Erythroblast (primary cell): ENCODE results near the gene TENT4B.
"Not testable (repeated sequence)": the region's sequence is repeated elsewhere in the genome, so short reads cannot be mapped to it uniquely, and the experiment has no call there.

ENCODE experiments used
- DNase-seq, 2 experiments: peaks; one replicate each; lab custom pipeline; 2025; lab: John Stamatoyannopoulos, UW
- GATA1 ChIP-seq: IDR thresholded peaks from 2 replicates; pipeline ENCODE4 v1.6.1; 2011; ENCODE audit warnings: low read depth, mild to moderate bottlenecking, control low read depth, low read length, moderate library complexity
- POLR2A ChIP-seq: IDR thresholded peaks from 2 replicates; pipeline ENCODE4 v1.6.1; 2011; ENCODE audit warnings: mild to moderate bottlenecking, low read length

Gene TENT4B

DNA sequence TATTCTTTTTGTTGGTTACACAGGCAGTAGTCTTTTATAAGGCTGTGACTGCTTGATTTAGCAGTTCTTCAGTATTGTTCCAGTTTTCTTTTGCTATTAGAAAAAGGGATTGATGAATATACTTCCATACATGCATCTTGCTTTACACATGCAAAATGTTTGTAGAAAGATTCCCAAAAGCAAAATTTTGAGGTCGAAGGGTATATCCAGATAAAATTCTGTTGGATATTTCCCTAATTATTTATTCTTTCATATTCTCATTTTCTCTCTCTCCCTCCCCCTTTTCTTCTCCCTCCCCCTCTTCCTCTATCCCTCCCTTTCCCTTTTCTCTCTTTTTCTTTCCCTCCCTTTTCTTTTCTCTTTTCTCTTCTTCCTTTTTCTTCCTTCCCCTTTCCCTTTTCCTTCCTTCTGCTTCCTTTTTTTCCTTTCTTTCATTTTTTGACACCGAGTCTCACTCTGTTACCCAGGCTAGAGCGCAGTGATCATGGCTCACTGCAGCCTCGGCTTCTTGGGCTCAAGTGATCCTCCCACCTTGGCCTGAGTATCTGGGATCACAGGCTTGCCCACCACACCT, 66.4 kb downstream of the TENT4B start:
- DNase-seq, result no peak
- no peak for TF ChIP-seq GATA1
- no peak for TF ChIP-seq POLR2A

DNA sequence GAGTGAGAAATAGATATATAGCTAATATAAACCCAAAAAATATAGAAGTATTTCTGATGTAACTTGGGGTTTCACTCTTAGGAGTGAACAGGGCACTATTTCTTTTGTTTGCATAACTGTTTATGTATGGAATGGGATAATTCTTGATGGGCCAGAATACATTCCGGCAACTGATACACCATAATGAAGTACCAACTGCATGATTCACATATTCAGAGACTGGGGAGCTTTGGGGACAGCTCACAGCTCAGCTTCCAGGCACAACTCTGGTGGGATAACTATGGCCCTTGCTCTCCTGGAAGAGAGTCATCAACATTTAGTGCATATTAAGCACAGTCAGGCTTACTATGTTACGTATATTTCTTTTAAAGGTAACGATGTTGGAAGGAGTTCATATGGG, 71.2 kb downstream of the TENT4B start:
- TF ChIP-seq GATA1, result no peak
- no peak for DNase-seq

DNA sequence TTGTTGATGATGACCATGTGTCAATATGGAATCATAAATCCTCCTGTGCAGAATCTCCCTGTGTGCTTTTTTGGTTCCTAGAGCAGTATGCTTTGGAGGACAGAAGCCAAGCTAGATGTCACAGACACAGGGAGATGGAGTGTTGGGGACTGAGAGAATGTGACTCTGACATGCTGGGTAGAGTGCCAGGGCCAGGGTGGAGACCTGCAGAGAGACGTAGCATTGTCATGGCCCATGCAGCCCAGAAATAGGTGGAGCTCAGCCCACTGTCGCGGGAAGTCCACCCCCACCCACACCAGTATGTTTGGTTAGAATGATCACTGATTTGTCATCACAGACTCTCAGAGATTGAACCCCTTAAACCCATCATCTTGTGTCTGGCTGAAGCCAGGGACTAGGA, 74.0 kb downstream of the TENT4B start:
- TF ChIP-seq POLR2A (no peak), GATA1 (no peak)
- DNase-seq, result no peak

DNA sequence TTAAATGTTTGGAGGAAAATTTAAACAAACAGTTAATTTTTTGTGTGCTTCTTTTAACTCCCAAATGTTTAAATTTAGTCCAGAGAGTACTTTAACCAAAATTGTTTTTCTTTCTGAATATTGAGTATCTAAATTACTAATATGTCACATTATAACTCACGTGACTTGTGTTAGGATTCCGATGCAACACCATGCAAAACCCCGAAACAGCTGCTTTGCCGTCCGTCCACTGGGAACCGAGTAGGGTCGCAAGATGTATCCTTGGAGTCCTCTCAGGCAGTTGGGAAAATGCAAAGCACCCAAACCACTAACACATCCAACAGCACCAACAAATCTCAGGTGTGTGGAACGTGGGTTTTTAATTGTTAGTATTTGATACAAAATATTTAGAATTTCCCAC, 74.6 kb downstream of the TENT4B start:
- DNase-seq, result no peak
- no peak for TF ChIP-seq GATA1
- TF ChIP-seq POLR2A, result no peak

DNA sequence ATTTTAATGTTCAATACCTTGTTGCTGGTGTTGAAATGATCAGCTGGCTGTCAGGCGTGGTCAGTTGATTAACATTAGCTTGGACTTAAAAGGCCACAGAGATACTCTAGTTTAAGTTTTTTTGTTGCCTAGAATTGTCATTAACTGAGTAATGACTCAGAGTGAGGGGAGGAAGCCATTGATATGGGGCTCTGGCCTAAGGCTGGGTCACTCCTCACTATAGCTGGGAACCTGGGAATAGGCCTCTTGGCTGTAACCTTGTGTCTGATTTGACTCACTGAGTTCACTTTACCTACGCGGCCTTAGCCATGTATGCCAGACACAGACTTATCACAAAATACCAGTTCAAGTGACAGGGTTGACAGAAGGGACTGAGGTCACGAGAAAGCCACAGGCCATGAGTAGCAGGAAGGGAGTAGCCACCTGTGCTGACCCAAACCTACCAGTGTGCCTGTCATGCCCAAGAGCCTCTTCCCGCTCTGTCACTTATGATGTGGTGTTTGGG, 75.3 kb downstream of the TENT4B start:
- TF ChIP-seq POLR2A (no peak), GATA1 (no peak)
- DNase-seq, result no peak

DNA sequence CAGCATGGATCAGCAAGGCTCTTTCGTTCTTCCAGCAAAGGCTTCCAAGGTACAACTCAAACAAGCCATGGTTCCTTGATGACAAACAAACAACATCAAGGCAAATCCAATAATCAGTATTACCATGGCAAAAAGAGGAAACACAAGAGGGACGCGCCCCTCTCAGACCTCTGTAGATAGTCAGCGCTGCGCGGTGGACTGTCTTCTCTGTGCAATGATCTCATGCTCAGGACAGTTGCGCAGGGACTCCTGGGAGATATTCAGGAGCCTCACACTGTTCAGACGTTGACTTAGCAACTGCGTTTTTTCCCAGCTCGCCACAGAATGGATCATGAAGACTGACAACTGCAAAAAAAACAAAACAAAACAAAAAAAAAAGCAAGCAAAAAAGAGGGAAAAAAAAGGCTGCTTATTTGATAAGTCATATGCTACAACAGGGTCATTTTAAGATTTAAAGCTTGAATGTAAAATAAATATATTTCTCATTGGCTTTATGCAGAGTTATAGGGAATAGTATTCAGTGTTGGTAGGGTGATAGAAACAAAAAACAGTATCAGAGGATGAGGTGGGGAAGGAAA, 76.1 kb downstream of the TENT4B start:
- TF ChIP-seq POLR2A (no peak), GATA1 (no peak)

DNA sequence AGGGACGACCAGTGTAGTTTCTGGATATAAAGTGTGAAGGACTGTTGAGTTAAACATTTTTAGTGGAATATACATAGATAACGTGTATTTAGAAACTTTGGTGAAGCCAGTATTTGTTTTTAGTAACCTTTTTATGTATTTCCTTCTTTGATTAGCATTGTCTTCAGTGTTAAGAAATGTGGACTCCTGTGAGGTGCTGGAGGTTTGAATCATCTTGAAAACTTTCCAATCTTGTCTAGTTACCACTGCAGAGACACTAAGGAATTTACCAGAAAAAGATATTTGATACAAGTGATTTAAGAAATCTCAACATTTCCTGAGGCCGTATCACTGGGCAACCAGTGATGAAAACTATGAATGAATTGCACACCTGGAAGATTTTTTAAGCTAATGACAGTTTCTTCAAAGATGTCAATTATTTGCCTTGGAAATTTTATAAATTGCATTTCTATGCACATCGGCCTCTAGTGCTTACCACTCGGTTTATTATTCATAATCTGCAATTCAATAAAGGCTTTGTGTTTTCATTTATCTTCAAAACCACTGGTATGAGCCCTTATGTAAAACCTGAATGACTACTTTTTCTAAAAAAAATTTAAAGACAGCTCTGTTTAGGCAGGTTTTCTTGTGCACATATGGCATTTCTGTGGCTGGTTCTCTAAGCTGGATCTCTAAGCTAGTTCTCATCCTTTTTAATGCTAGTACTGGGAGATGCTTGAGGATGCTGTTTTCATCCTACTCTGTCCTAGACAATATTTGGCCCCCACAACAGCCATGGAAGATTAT, 81.9 kb downstream of the TENT4B start:
- DNase-seq, result no peak
- TF ChIP-seq POLR2A (no peak), GATA1 (no peak)

More for the DNA sequence above, 76.1 kb downstream of the TENT4B start:
- DNase-seq, result peak; percentile 28 to 33

DNA sequence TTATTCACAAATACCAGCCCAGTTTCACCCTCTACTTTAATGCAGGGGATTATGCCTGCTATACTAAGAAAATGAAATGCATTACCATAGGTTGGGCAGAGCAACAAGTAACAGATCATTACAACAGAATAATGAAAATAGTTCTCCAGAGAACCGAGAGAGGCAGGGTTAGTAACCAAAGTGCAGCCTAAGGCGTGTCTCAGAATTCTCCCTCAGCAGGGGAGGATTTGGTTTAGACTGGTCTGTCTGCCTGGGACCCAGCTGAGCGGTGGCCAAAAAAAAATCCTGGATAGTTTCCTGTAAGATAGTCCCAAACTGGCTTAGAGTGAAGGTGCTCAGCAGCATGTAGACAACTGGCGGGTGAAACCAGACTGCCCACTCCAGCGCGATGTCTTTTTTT, 82.5 kb downstream of the TENT4B start:
- DNase-seq, result no peak
- TF ChIP-seq POLR2A, result no peak
- no peak for TF ChIP-seq GATA1

DNA sequence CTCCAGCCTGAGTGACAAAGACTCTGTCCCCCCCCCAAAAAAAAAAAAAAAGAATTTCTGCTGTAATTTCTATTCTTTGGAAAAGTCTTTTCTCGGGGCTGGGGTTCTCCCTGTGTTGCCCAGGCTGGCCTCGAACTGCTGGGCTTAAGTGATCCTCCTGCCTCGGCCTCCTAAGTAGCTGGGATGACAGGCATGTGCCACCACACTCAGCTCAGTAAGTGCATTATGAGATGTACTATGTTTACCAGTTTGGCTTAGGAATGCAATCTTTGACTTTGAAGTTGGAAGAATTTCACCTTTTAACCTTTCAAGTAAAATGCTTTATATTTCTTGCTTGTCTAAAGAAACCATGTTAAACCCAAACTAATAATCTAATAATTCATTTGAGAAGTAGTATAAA, 85.2 kb downstream of the TENT4B start:
- no peak for TF ChIP-seq GATA1
- TF ChIP-seq POLR2A, result no peak
- DNase-seq, result no peak

DNA sequence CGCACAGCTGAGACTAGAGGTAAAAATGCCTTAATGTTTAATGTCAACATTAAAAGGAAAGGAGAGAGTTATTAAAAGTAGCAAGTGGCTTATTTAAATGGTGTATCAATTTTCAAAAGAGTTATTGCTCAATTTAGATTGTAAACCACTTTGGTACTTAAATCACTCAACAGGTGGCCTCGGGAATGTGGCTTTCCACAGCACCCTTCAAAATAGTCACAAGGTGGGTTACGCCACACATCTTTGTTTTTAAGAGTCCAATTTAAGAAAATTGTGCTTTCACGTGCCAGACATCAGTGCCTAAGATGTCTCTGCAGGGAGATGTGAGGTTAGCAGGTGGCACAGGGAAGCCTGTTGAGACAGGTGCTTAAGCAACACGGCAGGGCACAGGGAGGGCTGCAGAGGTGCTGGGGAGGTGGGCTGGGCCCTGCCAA, 85.8 kb downstream of the TENT4B start:
- no peak for TF ChIP-seq GATA1
- TF ChIP-seq POLR2A, result no peak
- DNase-seq, result no peak

DNA sequence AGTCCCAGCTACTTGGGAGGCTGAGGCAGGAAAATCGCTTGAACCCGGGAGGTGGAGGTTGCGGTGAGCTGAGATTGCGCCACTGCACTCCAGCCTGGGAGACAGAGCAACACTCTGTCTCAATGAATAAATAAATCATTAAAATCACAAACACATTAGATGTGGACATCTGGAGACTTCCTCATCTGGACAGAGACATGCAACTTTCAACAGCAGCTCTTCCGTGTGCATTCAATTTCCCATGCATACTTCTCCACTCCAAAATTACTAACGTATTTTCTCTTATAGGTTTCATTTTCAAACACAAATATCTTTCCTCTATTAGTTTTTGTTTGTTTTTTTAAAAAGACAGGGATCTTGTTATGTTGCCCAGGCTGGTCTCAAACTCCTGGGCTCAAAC, 89.9 kb downstream of the TENT4B start:
- not testable (repeated sequence) for DNase-seq

DNA sequence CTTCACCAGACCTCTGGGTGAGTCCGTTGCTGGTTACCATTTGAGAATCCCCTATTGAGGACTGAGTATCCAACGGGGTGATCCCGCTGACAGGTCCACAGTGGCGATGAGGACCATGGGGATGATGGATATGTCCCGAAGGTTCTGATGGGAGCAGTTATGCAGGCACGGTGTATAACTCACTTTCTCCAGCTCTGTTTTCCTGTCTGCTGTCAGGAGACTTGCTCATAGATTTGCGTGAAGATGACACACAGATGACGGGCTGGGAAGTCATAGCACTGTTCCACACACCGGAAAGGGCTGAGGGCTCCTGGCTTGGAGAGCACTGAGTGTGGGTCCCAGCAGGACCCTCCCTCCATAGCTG, 91.0 kb downstream of the TENT4B start:
- TF ChIP-seq GATA1, result no peak
- TF ChIP-seq POLR2A, result no peak
- peak in 1 of 2 experiments; percentile 40 for DNase-seq

DNA sequence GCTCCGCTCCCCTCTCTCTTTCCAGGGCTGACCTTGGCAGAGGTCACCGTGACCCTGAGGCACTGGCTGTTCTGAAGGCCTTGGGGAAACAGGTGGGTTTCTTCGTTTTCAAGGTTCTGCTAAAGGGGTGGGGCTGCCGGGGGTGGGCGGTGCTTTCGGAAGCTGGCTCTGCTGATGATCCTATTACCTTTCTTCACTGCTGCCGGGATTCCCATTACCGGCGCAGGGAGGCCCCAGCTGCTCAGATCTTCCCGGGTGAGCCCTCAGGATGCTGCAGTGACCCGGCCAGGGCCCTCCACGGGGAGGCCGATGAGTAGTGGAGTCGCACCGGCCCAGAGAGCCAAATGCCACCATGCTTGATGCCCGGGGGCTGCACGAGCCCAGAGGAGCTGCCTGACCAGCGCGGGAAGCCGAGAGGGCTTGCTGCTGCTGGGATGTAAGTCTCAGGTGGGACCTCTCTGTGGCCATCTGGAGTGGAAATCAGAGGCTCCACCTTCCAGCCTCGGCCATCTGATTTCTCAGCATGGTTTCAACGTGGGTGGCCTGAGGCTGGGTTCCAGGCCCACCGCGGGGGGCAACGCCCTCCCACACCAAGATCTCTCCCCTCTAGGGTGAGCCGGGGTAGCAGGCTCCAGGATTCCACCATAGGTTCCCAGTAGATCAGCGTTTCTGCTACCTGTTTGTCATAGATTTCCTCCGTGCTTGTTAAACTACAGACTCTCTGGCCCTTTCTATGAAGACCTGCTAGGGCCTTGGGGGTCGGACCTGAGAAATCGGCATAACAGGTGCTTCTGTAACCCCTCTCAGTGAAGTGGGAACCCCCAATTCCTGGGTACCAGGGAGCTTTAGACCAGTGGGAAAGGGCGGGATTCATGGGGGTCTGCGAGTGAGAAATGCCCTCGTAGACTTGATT, 91.7 kb downstream of the TENT4B start:
- DNase-seq, result no peak
- TF ChIP-seq GATA1, result no peak
- no peak for TF ChIP-seq POLR2A
